CD14-positive monocyte (primary cell): ENCODE results near the gene FCRL5. TPM values are rescaled to one million over a fixed set of nuclear protein-coding genes. Genes with fewer than 3 reads are reported as not detected.

ENCODE experiments used
- DNase-seq, 3 donors: peaks; one replicate each; pipeline ENCODE4 v3.0.0-alpha.2; 2011 to 2022
- H2AFZ ChIP-seq: 2 replicates; pipeline ENCODE4 v1.6.0; 2012; ENCODE audit warnings: mild to moderate bottlenecking, low read depth, low read length, inconsistent platforms; ENCODE audit not compliant: insufficient read depth, poor library complexity, severe bottlenecking
- H3K27ac ChIP-seq, 2 donors: 1 replicate in 1 of 2; 2 replicates in 1 of 2; pipeline ENCODE4 v1.5.1; 2012 to 2013; ENCODE audit warnings: low read length in 2 of 2, control low read depth in 1 of 2, inconsistent platforms in 1 of 2, low read depth in 1 of 2, mild to moderate bottlenecking in 1 of 2
- H3K27me3 ChIP-seq, 2 donors: one replicate each; pipeline versions ENCODE4 v1.6.0 to v1.6.1; 2011 to 2013; ENCODE audit warnings: low read length in 2 of 2; ENCODE audit not compliant: control insufficient read depth in 2 of 2, insufficient read depth in 2 of 2
- H3K36me3 ChIP-seq, 2 donors: replicated peaks in 1 of 2; 1 replicate in 1 of 2; 2 replicates in 1 of 2; pipeline versions ENCODE4 v1.5.1 to v1.6.1; 2012 to 2013; ENCODE audit warnings: low read length in 2 of 2, control low read depth in 1 of 2, inconsistent platforms in 1 of 2, mild to moderate bottlenecking in 1 of 2; ENCODE audit not compliant: insufficient read depth in 2 of 2, control insufficient read depth in 1 of 2
- H3K4me1 ChIP-seq, 2 donors: 1 replicate in 1 of 2; 2 replicates in 1 of 2; pipeline versions ENCODE4 v1.5.1 to v1.6.1; 2012 to 2013; ENCODE audit warnings: low read length in 2 of 2, control low read depth in 1 of 2, inconsistent platforms in 1 of 2, mild to moderate bottlenecking in 1 of 2, moderate library complexity in 1 of 2; ENCODE audit not compliant: insufficient read depth in 2 of 2, control insufficient read depth in 1 of 2
- H3K4me2 ChIP-seq: replicated peaks from 2 replicates; pipeline ENCODE3; 2012; ENCODE audit warnings: low read length, moderate library complexity, mild to moderate bottlenecking; ENCODE audit not compliant: poor library complexity, severe bottlenecking; ENCODE audit errors: extremely low read depth
- H3K4me3 ChIP-seq, 3 experiments: fragments of 200-600 bp in 1 of 3; sonication (generic) in 1 of 3; replicated peaks in 1 of 3; 1 replicate in 2 of 3; 2 replicates in 1 of 3; pipeline ENCODE4 v1.5.1; 2011 to 2013; ENCODE audit warnings: low read length in 3 of 3, mild to moderate bottlenecking in 3 of 3, control low read depth in 2 of 3, low read depth in 2 of 3, inconsistent platforms in 1 of 3, moderate library complexity in 1 of 3
- H3K79me2 ChIP-seq: 2 replicates; pipeline ENCODE4 v1.6.0; 2012; ENCODE audit warnings: mild to moderate bottlenecking, control low read depth, inconsistent platforms, low read length, moderate library complexity; ENCODE audit not compliant: insufficient read depth
- H3K9ac ChIP-seq: 2 replicates; pipeline ENCODE4 v1.6.0; 2017; ENCODE audit warnings: low read length, mild to moderate bottlenecking; ENCODE audit not compliant: insufficient read depth, poor library complexity, severe bottlenecking
- H3K9me3 ChIP-seq, 2 donors: replicated peaks in 1 of 2; 1 replicate in 1 of 2; 2 replicates in 1 of 2; pipeline versions ENCODE4 v1.5.1 to v1.6.1; 2012 to 2013; ENCODE audit warnings: low read length in 2 of 2, control low read depth in 1 of 2; ENCODE audit not compliant: control insufficient read depth in 1 of 2, insufficient read depth in 1 of 2
- H4K20me1 ChIP-seq: 2 replicates; pipeline ENCODE4 v1.6.0; 2012; ENCODE audit warnings: mild to moderate bottlenecking, low read length, control low read depth, moderate library complexity; ENCODE audit not compliant: insufficient read depth
- H3K27ac Mint-ChIP-seq, 7 donors: one replicate each; pipeline ENCODE4 v1.8.0; 2020; ENCODE audit warnings: mild to moderate bottlenecking in 7 of 7, mixed read lengths in 7 of 7, moderate library complexity in 6 of 7, inconsistent platforms in 2 of 7
- H3K27me3 Mint-ChIP-seq, 3 donors: one replicate each; pipeline ENCODE4 v1.8.0; 2021 to 2022; ENCODE audit warnings: low read depth in 3 of 3, mild to moderate bottlenecking in 3 of 3, mixed read lengths in 3 of 3, moderate library complexity in 3 of 3, inconsistent platforms in 1 of 3
- H3K36me3 Mint-ChIP-seq, 2 donors: one replicate each; pipeline ENCODE4 v1.8.0; 2020; ENCODE audit warnings: mixed read lengths in 2 of 2, inconsistent platforms in 1 of 2, mild to moderate bottlenecking in 1 of 2
- H3K4me1 Mint-ChIP-seq: one replicate; pipeline ENCODE4 v1.8.0; 2020; ENCODE audit warnings: mild to moderate bottlenecking, mixed read lengths
- H3K4me3 Mint-ChIP-seq, 2 donors: one replicate each; pipeline ENCODE4 v1.8.0; 2020; ENCODE audit warnings: mild to moderate bottlenecking in 2 of 2, mixed read lengths in 2 of 2, moderate library complexity in 1 of 2
- H3K9me3 Mint-ChIP-seq, 7 donors: one replicate each; pipeline ENCODE4 v1.8.0; 2020 to 2022; ENCODE audit warnings: mixed read lengths in 7 of 7, mild to moderate bottlenecking in 6 of 7, moderate library complexity in 6 of 7, inconsistent platforms in 2 of 7
- WGBS: methylation state at CpG from one replicate; pipeline ENCODE4 v1.1.5; 2013; ENCODE audit warnings: missing lambda C conversion rate; ENCODE audit not compliant: insufficient coverage; 5-methylcytosine and 5-hydroxymethylcytosine counted together
- intact Hi-C, 2 donors: fragments of 100-400 bp; cut with micrococcal nuclease; formaldehyde crosslinking; loops; one replicate each; pipeline versions ENCODE4 v1.15.0 to v1.15.1; 2023
- polyA plus RNA-seq, 3 donors: library from polyadenylated mRNA; depleted of rRNA in 1 of 3; unstranded in 2 of 3; stranded (reverse) in 1 of 3; fragments of 300-500 nt in 2 of 3; fragments of >200 nt in 1 of 3; fragmentation: Illumina TruSeq in 2 of 3; gene quantifications; 1 replicate in 2 of 3; 2 replicates in 1 of 3; pipeline ENCODE4 v1.2.3, GENCODE V29; 2012 to 2021
- TF ChIP-seq, protein P1 (sequence below): fragments of 200-600 bp; IDR thresholded peaks from one replicate; pipeline ENCODE4 v1.8.0; 2022; ENCODE audit warnings: antibody characterized with exemption, mild to moderate bottlenecking

Gene FCRL5
- polyA plus RNA-seq, 3 donors: 0.06 to 0.25 TPM; not detected in 1

DNA sequence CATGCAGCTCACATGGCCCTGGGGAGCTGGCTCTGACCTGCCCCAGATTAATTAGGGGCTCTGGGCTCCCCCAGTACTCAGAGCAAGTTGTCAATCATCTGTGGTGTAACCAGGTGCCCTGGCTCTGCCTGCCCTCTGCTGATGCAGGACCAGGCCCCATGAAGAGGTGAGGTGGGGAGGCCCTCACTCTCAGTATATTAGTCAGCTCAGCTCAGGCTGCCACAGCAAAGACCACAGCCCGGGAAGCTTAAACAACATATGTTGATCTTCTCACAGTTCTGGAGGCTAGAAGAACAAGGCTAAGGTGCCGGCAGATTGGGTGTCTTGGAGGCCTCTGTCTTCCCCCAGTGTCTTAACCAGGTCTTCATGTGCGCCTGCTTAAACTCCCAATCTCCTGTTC, 66.5 kb downstream of the FCRL5 start:
- H3K36me3 Mint-ChIP-seq: no peaks in the 10 kb centered on the region
- H3K4me1 Mint-ChIP-seq: peaks cover 4% of the 10 kb centered on the region
- TF ChIP-seq, protein P1, sequence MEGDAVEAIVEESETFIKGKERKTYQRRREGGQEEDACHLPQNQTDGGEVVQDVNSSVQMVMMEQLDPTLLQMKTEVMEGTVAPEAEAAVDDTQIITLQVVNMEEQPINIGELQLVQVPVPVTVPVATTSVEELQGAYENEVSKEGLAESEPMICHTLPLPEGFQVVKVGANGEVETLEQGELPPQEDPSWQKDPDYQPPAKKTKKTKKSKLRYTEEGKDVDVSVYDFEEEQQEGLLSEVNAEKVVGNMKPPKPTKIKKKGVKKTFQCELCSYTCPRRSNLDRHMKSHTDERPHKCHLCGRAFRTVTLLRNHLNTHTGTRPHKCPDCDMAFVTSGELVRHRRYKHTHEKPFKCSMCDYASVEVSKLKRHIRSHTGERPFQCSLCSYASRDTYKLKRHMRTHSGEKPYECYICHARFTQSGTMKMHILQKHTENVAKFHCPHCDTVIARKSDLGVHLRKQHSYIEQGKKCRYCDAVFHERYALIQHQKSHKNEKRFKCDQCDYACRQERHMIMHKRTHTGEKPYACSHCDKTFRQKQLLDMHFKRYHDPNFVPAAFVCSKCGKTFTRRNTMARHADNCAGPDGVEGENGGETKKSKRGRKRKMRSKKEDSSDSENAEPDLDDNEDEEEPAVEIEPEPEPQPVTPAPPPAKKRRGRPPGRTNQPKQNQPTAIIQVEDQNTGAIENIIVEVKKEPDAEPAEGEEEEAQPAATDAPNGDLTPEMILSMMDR: no peak
- peaks cover 0 to under 1% (median 0%) of the 10 kb centered on the region in 7 donors for H3K9me3 Mint-ChIP-seq
- Histone ChIP-seq H3K4me3 (no peak overlapping the region), H2AFZ (no peak overlapping the region), H3K4me2 (no peak overlapping the region), H4K20me1 (no peaks in the 10 kb centered on the region), H3K9ac (no peak overlapping the region), H3K27ac (no peak overlapping the region), H3K9me3 (no peaks in the 10 kb centered on the region), H3K4me1 (no peaks in the 10 kb centered on the region), H3K36me3 (no peaks in the 10 kb centered on the region), H3K79me2 (no peaks in the 10 kb centered on the region), H3K27me3 (no peaks in the 10 kb centered on the region)
- 100% methylated on average over 1 of the region's 3 CpGs for WGBS
- DNase-seq: no peak
- intact Hi-C loops: loop anchor here in 1 of 2 donors (5.0 kb wide), 1 partner anchor 318 kb away; no protein-coding TSS in a partner anchor
- H3K4me3 Mint-ChIP-seq: no peak overlapping the region
- H3K27ac Mint-ChIP-seq: no peak overlapping the region
- H3K27me3 Mint-ChIP-seq: peaks cover 1 to 5% (median 2%) of the 10 kb centered on the region in 3 donors

DNA sequence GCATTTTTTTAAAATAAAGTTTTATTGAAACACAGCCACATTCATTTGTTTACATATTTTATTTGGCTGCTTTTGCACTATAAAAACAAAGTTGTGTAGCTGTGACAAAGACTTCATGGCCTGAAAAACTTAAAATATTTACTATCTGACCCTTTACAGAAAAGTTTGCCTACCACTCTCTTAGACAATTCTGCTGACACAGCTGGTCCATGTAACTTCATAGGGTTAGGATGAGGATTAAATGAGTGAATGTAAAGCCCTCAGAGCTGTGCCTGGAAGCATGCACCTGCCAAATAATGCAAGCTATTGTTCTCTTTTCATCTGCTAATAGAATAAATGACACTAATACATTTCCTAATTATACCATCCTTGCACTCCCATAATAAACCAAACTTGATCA, 67.7 kb downstream of the FCRL5 start:
- no peak overlapping the region for H2AFZ ChIP-seq
- H3K79me2 ChIP-seq: no peaks in the 10 kb centered on the region
- Mint-ChIP-seq H3K27me3 (peaks cover 0 to 5% (median 2%) of the 10 kb centered on the region in 3 donors), H3K36me3 (no peaks in the 10 kb centered on the region), H3K4me3 (no peak overlapping the region), H3K27ac (no peak overlapping the region), H3K9me3 (peaks cover 0 to 11% (median 4%) of the 10 kb centered on the region in 7 donors), H3K4me1 (peaks cover 2% of the 10 kb centered on the region)
- no peak for DNase-seq
- no peaks in the 10 kb centered on the region for H3K9me3 ChIP-seq
- H3K27ac ChIP-seq: no peak overlapping the region
- H3K9ac ChIP-seq: no peak overlapping the region
- H4K20me1 ChIP-seq: no peaks in the 10 kb centered on the region
- H3K36me3 ChIP-seq: no peaks in the 10 kb centered on the region
- no peak overlapping the region for H3K4me2 ChIP-seq
- no peaks in the 10 kb centered on the region for H3K4me1 ChIP-seq
- no peak overlapping the region for H3K4me3 ChIP-seq
- intact Hi-C loops: no loop called here
- no peaks in the 10 kb centered on the region for H3K27me3 ChIP-seq
- TF ChIP-seq, protein P1: no peak
